ENCODE results near the gene LSS.

The LSS gene

GRCh38 chr21:46207006-46207919 lies 21.3 kb downstream of the LSS start:
- no peak overlapping the region for H2AFZ ChIP-seq (ENCODE audit: low read length)

GRCh38 chr21:46206163-46207005 lies 22.2 kb downstream of the LSS start:
- H3K27me3 ChIP-seq (ENCODE audit: control insufficient read depth in 3 of 3, insufficient read depth in 3 of 3, low read depth in 1 of 3, low read length in 3 of 3): no peaks in the 10 kb centered on the region
- H2BK120ac ChIP-seq (ENCODE audit: low read depth, low read length): no peak overlapping the region
- no peak overlapping the region for H3K23ac ChIP-seq (ENCODE audit: low read depth, low read length, poor library complexity)
- no peak overlapping the region for H2BK15ac ChIP-seq (ENCODE audit: low read length)
- no peak overlapping the region for H2BK12ac ChIP-seq (ENCODE audit: low read length)
- peaks cover under 1 to 8% of the 10 kb centered on the region in 2 donors for H3K4me1 ChIP-seq (ENCODE audit: control insufficient read depth in 2 of 2, insufficient read depth in 1 of 2, low read depth in 1 of 2, low read length in 2 of 2)
- no peak overlapping the region for H2AK5ac ChIP-seq (ENCODE audit: low read depth, low read length)
- no peak overlapping the region for H3K14ac ChIP-seq (ENCODE audit: low read length)
- peaks cover 63 to 89% of the 10 kb centered on the region in 2 donors for H3K36me3 ChIP-seq (replicated peaks in 1 of 2; ENCODE audit: control insufficient read depth in 2 of 2, insufficient read depth in 2 of 2, low read length in 2 of 2)
- no peak overlapping the region for H3K4me2 ChIP-seq (ENCODE audit: insufficient read depth, low read length, poor library complexity, severe bottlenecking)
- H2BK5ac ChIP-seq (ENCODE audit: low read length): peak overlapping the region; percentile 24
- WGBS, 2 donors (ENCODE audit: extremely low coverage in 2 of 2, insufficient read length in 2 of 2, insufficient replicate concordance in 1 of 2): no CpG with 5 or more reads among the region's 24 CpGs
- H4K8ac ChIP-seq (ENCODE audit: low read depth, low read length): peak overlapping the region; percentile 43
- no peak overlapping the region for H3K4ac ChIP-seq (ENCODE audit: low read length)
- H3K18ac ChIP-seq (ENCODE audit: low read length): peak overlapping the region; percentile 52
- H3K27ac ChIP-seq (replicated peaks; ENCODE audit: low read length): no peak overlapping the region
- DNase-seq (ENCODE audit: low spot score): no peak
- peaks cover 0 to 2% of the 10 kb centered on the region in 2 donors for H3K9me3 ChIP-seq (replicated peaks in 1 of 2; ENCODE audit: control insufficient read depth in 2 of 2, insufficient read depth in 1 of 2, low read depth in 1 of 2, low read length in 2 of 2)
- H3K79me1 ChIP-seq (ENCODE audit: low read depth, low read length): peaks cover 14% of the 10 kb centered on the region
- no peak overlapping the region for H3K4me3 ChIP-seq (ENCODE audit: low read length in 2 of 2)
- H3K9ac ChIP-seq (ENCODE audit: low read depth, low read length, poor library complexity): no peak overlapping the region
- no peak overlapping the region for H4K91ac ChIP-seq (ENCODE audit: low read depth, low read length, poor library complexity)
- no peak overlapping the region for H2AFZ ChIP-seq (ENCODE audit: low read length)

More at GRCh38 chr21:46207006-46207919, 21.3 kb downstream of the LSS start:
- Histone ChIP-seq H3K23ac (ENCODE audit: low read depth, low read length, poor library complexity) (peak overlapping the region; percentile 89), H3K4me1 (ENCODE audit: control insufficient read depth in 2 of 2, insufficient read depth in 1 of 2, low read depth in 1 of 2, low read length in 2 of 2) (peaks cover 2 to 8% of the 10 kb centered on the region in 2 donors), H4K91ac (ENCODE audit: low read depth, low read length, poor library complexity) (no peak overlapping the region), H3K18ac (ENCODE audit: low read length) (no peak overlapping the region), H3K4me3 (ENCODE audit: low read length in 2 of 2) (peak overlapping the region in 1 of 2 donors; percentile 18), H3K9me3 (replicated peaks in 1 of 2; ENCODE audit: control insufficient read depth in 2 of 2, insufficient read depth in 1 of 2, low read depth in 1 of 2, low read length in 2 of 2) (peaks cover 0 to 2% of the 10 kb centered on the region in 2 donors), H3K36me3 (replicated peaks in 1 of 2; ENCODE audit: control insufficient read depth in 2 of 2, insufficient read depth in 2 of 2, low read length in 2 of 2) (peaks cover 68 to 95% of the 10 kb centered on the region in 2 donors), H3K27me3 (ENCODE audit: control insufficient read depth in 3 of 3, insufficient read depth in 3 of 3, low read depth in 1 of 3, low read length in 3 of 3) (no peaks in the 10 kb centered on the region), H2BK15ac (ENCODE audit: low read length) (no peak overlapping the region), H3K27ac (replicated peaks; ENCODE audit: low read length) (no peak overlapping the region), H2AK5ac (ENCODE audit: low read depth, low read length) (no peak overlapping the region), H2BK120ac (ENCODE audit: low read depth, low read length) (no peak overlapping the region), H4K8ac (ENCODE audit: low read depth, low read length) (peak overlapping the region; percentile 72), H3K14ac (ENCODE audit: low read length) (no peak overlapping the region), H2BK12ac (ENCODE audit: low read length) (no peak overlapping the region), H3K4ac (ENCODE audit: low read length) (no peak overlapping the region), H2BK5ac (ENCODE audit: low read length) (peak overlapping the region; percentile 66), H3K9ac (ENCODE audit: low read depth, low read length, poor library complexity) (peak overlapping the region; percentile 50), H3K4me2 (ENCODE audit: insufficient read depth, low read length, poor library complexity, severe bottlenecking) (no peak overlapping the region), H3K79me1 (ENCODE audit: low read depth, low read length) (peaks cover 20% of the 10 kb centered on the region)
- DNase-seq (ENCODE audit: low spot score): no peak
- WGBS, 2 donors (ENCODE audit: extremely low coverage in 2 of 2, insufficient read length in 2 of 2, insufficient replicate concordance in 1 of 2): no CpG with 5 or more reads among the region's 21 CpGs

GRCh38 chr21:46205766-46206162 lies 22.8 kb downstream of the LSS start:
- Histone ChIP-seq H3K9ac (ENCODE audit: low read depth, low read length, poor library complexity) (no peak overlapping the region), H3K27me3 (ENCODE audit: control insufficient read depth in 3 of 3, insufficient read depth in 3 of 3, low read depth in 1 of 3, low read length in 3 of 3) (no peaks in the 10 kb centered on the region), H3K9me3 (replicated peaks in 1 of 2; ENCODE audit: control insufficient read depth in 2 of 2, insufficient read depth in 1 of 2, low read depth in 1 of 2, low read length in 2 of 2) (peaks cover 2 to 4% of the 10 kb centered on the region in 2 donors), H2AK5ac (ENCODE audit: low read depth, low read length) (no peak overlapping the region), H2BK12ac (ENCODE audit: low read length) (no peak overlapping the region), H3K14ac (ENCODE audit: low read length) (peak overlapping the region; percentile 17), H3K27ac (replicated peaks; ENCODE audit: low read length) (no peak overlapping the region), H2AFZ (ENCODE audit: low read length) (no peak overlapping the region), H3K79me1 (ENCODE audit: low read depth, low read length) (peaks cover 12% of the 10 kb centered on the region), H3K18ac (ENCODE audit: low read length) (peak overlapping the region; percentile 52), H3K4me1 (ENCODE audit: control insufficient read depth in 2 of 2, insufficient read depth in 1 of 2, low read depth in 1 of 2, low read length in 2 of 2) (peaks cover 0 to 8% of the 10 kb centered on the region in 2 donors), H2BK120ac (ENCODE audit: low read depth, low read length) (no peak overlapping the region), H3K23ac (ENCODE audit: low read depth, low read length, poor library complexity) (no peak overlapping the region), H3K4me3 (ENCODE audit: low read length in 2 of 2) (no peak overlapping the region), H4K91ac (ENCODE audit: low read depth, low read length, poor library complexity) (no peak overlapping the region), H4K8ac (ENCODE audit: low read depth, low read length) (no peak overlapping the region), H3K4ac (ENCODE audit: low read length) (no peak overlapping the region), H2BK15ac (ENCODE audit: low read length) (no peak overlapping the region), H3K4me2 (ENCODE audit: insufficient read depth, low read length, poor library complexity, severe bottlenecking) (no peak overlapping the region), H2BK5ac (ENCODE audit: low read length) (no peak overlapping the region), H3K36me3 (replicated peaks in 1 of 2; ENCODE audit: control insufficient read depth in 2 of 2, insufficient read depth in 2 of 2, low read length in 2 of 2) (peaks cover 62 to 88% of the 10 kb centered on the region in 2 donors)
- WGBS, 2 donors (ENCODE audit: extremely low coverage in 2 of 2, insufficient read length in 2 of 2, insufficient replicate concordance in 1 of 2): no CpG with 5 or more reads among the region's 16 CpGs
- DNase-seq (ENCODE audit: low spot score): no peak
